ENCODE data around the gene METTL3. TPM values are rescaled to one million over a fixed set of nuclear protein-coding genes. Genes with fewer than 3 reads are reported as not detected.

Gene METTL3
- total and polyA plus RNA-seq, 2 of the 4 experiments (the other 2 are of a cell fraction) = 90.6 to 109 TPM

DNA sequence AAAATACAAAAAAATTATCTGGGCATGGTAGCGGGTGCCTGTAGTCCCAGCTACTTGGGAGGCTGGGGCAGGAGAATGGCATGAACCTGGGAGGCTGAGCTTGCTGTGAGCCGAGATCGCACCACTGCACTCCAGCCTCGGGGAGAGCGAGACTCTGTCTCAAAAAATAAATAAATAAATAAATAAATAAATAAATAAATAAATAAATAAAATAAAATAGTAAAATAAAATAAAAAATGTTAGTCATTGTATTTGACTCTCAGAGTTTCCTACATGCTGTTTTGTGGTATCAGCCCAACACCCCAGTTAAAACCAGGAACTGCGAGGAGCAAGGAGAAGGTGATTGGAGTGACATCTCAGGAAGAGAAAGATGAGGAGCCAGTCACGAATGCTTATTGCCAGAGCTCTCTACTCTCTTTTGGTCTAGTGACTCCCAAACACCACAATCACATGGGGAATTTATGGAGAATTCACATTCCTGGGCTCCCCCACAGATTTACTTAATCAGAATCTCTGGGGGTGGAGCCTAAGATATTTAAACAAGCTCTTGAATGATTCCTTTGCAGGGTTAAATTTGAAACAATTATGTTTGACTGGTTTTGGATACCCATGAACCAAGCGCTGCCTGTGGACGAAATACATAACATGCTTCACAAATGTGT, 30.4 kb upstream of the METTL3 start:
- no peaks in the 10 kb centered on the region for H3K9me3 ChIP-seq (ENCODE audit: control insufficient read depth, insufficient read depth, low read length)
- H3K27me3 ChIP-seq (ENCODE audit: control insufficient read depth, insufficient read depth, low read length) = peaks cover 20% of the 10 kb centered on the region
- no peak for DNase-seq
- no peak overlapping the region for H4K8ac ChIP-seq (ENCODE audit: low read depth in 2 of 2, low read length in 2 of 2)
- H4K20me1 ChIP-seq (ENCODE audit: insufficient read depth, low read length) = no peaks in the 10 kb centered on the region
- H4K91ac ChIP-seq (ENCODE audit: insufficient read depth, low read depth, low read length) = no peak overlapping the region
- dilution Hi-C loops (cut with HindIII; ENCODE audit: low sequenced_read_pairs, unreplicated experiment) (no loop called here), intact Hi-C loops (cut with micrococcal nuclease) (no loop called here), in situ Hi-C loops (cut with MboI; ENCODE audit: low sequenced_read_pairs) (no loop called here)
- no peak overlapping the region for H2BK15ac ChIP-seq (ENCODE audit: low read depth, low read length)
- H3K14ac ChIP-seq (replicated peaks; ENCODE audit: low read depth, low read length) = no peak overlapping the region
- ATAC-seq (ENCODE audit: low read depth) = no peak
- H3K9ac ChIP-seq (ENCODE audit: low read depth, low read length) = no peak overlapping the region
- ChIA-PET CTCF (interaction anchor here (0.6 kb wide), 1 partner anchor 108 kb away, joined by 3 read pairs; no protein-coding TSS in a partner anchor), POLR2A (ENCODE audit: unreplicated experiment) (no interaction called here)
- no peak overlapping the region for H3K27ac ChIP-seq (ENCODE audit: insufficient read depth, low read length)
- H2AK5ac ChIP-seq (ENCODE audit: low read depth, low read length) = no peak overlapping the region
- no peak overlapping the region for H3K18ac ChIP-seq (ENCODE audit: low read depth, low read length)
- no peak overlapping the region for H2BK20ac ChIP-seq (ENCODE audit: low read depth, low read length)
- no CpG with 5 or more reads among the region's 9 CpGs for WGBS, 2 experiments (ENCODE audit: extremely low coverage in 2 of 2, insufficient read length in 1 of 2)
- TF ChIP-seq MXI1 (IDR thresholded peaks at IDR 0.05; ENCODE audit: borderline replicate concordance, low read depth, low read length) = no peak
- TF ChIP-seq, protein P1, sequence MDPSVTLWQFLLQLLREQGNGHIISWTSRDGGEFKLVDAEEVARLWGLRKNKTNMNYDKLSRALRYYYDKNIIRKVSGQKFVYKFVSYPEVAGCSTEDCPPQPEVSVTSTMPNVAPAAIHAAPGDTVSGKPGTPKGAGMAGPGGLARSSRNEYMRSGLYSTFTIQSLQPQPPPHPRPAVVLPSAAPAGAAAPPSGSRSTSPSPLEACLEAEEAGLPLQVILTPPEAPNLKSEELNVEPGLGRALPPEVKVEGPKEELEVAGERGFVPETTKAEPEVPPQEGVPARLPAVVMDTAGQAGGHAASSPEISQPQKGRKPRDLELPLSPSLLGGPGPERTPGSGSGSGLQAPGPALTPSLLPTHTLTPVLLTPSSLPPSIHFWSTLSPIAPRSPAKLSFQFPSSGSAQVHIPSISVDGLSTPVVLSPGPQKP (IDR thresholded peaks at IDR 0.05; ENCODE audit: borderline replicate concordance, low read depth, low read length) = no peak
- no peak for TF ChIP-seq FOS (IDR thresholded peaks at IDR 0.05; ENCODE audit: low read depth, low read length)
- H3K4me2 ChIP-seq (ENCODE audit: low read depth, low read length) = no peak overlapping the region
- BruUV-seq (replicated peaks) = no TSS peak
- no peak overlapping the region for H3K56ac ChIP-seq (ENCODE audit: extremely low read depth, insufficient read depth, low read length)
- no peak overlapping the region for H2AFZ ChIP-seq (replicated peaks; ENCODE audit: low read length, poor library complexity)
- H4K5ac ChIP-seq (ENCODE audit: low read depth, low read length) = no peak overlapping the region
- no peaks in the 10 kb centered on the region for H3K4me1 ChIP-seq (ENCODE audit: control insufficient read depth, insufficient read depth, low read length)
- no peak overlapping the region for H3K4me3 ChIP-seq (ENCODE audit: insufficient read depth, low read depth, low read length)
- no peak overlapping the region for H3K23ac ChIP-seq (ENCODE audit: low read depth, low read length)
- no peaks in the 10 kb centered on the region for H3K9me1 ChIP-seq (ENCODE audit: insufficient read depth, low read length)
- no peak overlapping the region for H2BK120ac ChIP-seq (ENCODE audit: low read depth, low read length)
- H2BK5ac ChIP-seq (ENCODE audit: low read depth, low read length, poor library complexity, severe bottlenecking) = no peak overlapping the region
- H2AK9ac ChIP-seq (replicated peaks; ENCODE audit: low read depth, low read length, poor library complexity) = no peak overlapping the region
- H3K36me3 ChIP-seq (ENCODE audit: control insufficient read depth, insufficient read depth, low read length) = no peaks in the 10 kb centered on the region
- H3K4ac ChIP-seq (ENCODE audit: low read depth, low read length) = no peak overlapping the region
- H3K79me1 ChIP-seq (ENCODE audit: low read depth in 1 of 2, low read length in 2 of 2) = no peaks in the 10 kb centered on the region
